Myocyte (in vitro differentiated cells): Measurements from ENCODE around the gene DBF4B. TPM values are rescaled to one million over a fixed set of nuclear protein-coding genes. Genes with fewer than 3 reads are reported as not detected.
"Not testable (repeated sequence)": the region's sequence is repeated elsewhere in the genome, so short reads cannot be mapped to it uniquely, and the experiment has no call there.

Experiments used
- DNase-seq: peaks from one replicate; pipeline ENCODE4 v3.0.0-alpha.2; 2012; ENCODE audit warnings: low read depth
- polyA plus RNA-seq: library from polyadenylated mRNA; unstranded; fragments of >200 nt; gene quantifications from one replicate; pipeline ENCODE4 v1.2.1, GENCODE V29; 2012; ENCODE audit warnings: missing spikeins
- total RNA-seq: library from RNA; depleted of rRNA; stranded (reverse); fragments of >200 nt; gene quantifications from 2 replicates; pipeline ENCODE4 v1.2.3, GENCODE V29; 2014

The DBF4B gene
- total RNA-seq = 2.4 and 4.6 TPM in 2 replicates
- polyA plus RNA-seq = 2.9 TPM

GRCh38 chr17:44708401-44709263 lies at the start of gene DBF4B:
DBF4B (plus strand) TSS chr17:44708665; CDS start chr17:44708821, 156 bp downstream.
- DNase-seq = peak; percentile 96

- DNase-seq = no peak
Measured at GRCh38 chr17:44661835-44662234, 46.6 kb upstream of the DBF4B start.

GRCh38 chr17:44663095-44663494 lies 45.4 kb upstream of the DBF4B start:
- DNase-seq = no peak

- peak; percentile 20 for DNase-seq
Measured at GRCh38 chr17:44664867-44665266, 43.6 kb upstream of the DBF4B start.

GRCh38 chr17:44666006-44666405 lies 42.5 kb upstream of the DBF4B start:
- DNase-seq = no peak

- peak; percentile 19 for DNase-seq
Measured at GRCh38 chr17:44672479-44673093, 35.9 kb upstream of the DBF4B start.

GRCh38 chr17:44673893-44674292 lies 34.6 kb upstream of the DBF4B start:
- no peak for DNase-seq

- no peak for DNase-seq
Measured at GRCh38 chr17:44677136-44677535, 31.3 kb upstream of the DBF4B start.

GRCh38 chr17:44683303-44683702 lies 25.2 kb upstream of the DBF4B start:
- not testable (repeated sequence) for DNase-seq

GRCh38 chr17:44687756-44688155 lies 20.7 kb upstream of the DBF4B start:
- DNase-seq = peak; percentile 81

- no peak for DNase-seq
Measured at GRCh38 chr17:44688200-44688599, 20.3 kb upstream of the DBF4B start.

- DNase-seq = peak; percentile 10
Measured at GRCh38 chr17:44688675-44689476, 19.6 kb upstream of the DBF4B start.

GRCh38 chr17:44689477-44690217 lies 18.8 kb upstream of the DBF4B start, which contains the start of gene CCDC43:
CCDC43 (minus strand) TSS chr17:44689776; CDS start chr17:44689753, 23 bp downstream.
- DNase-seq = peak; percentile 92

- peak; percentile 7 for DNase-seq
Measured at GRCh38 chr17:44690746-44691306, 17.6 kb upstream of the DBF4B start.

GRCh38 chr17:44693609-44694008 lies 14.9 kb upstream of the DBF4B start:
- DNase-seq = no peak

- DNase-seq = not testable (repeated sequence)
Measured at GRCh38 chr17:44700288-44700687, 8.2 kb upstream of the DBF4B start.

- no peak for DNase-seq
Measured at GRCh38 chr17:44707755-44708400, 587 bp upstream of the DBF4B start.

GRCh38 chr17:44719444-44719843 lies 11.0 kb downstream of the DBF4B start:
- DNase-seq = no peak

GRCh38 chr17:44722254-44722653 lies 13.8 kb downstream of the DBF4B start:
- peak; percentile 67 for DNase-seq

GRCh38 chr17:44726121-44726520 lies 17.7 kb downstream of the DBF4B start:
- not testable (repeated sequence) for DNase-seq
